GM23338 (cell line): ENCODE measurements around the gene AP1G1. TPM values are rescaled to one million over a fixed set of nuclear protein-coding genes. Genes with fewer than 3 reads are reported as not detected.

Experiments used
- ATAC-seq: fragments of 200-7000 bp; cut with Tn5 transposase; 3 replicates; pipeline ENCODE4 v1.9.1; 2020
- DNase-seq: peaks from one replicate; pipeline ENCODE4 v3.0.0-alpha.2; 2015; ENCODE audit warnings: low spot score
- H2AFZ ChIP-seq: fragments of 200-600 bp; sonication (generic); 2 replicates; pipeline ENCODE4 v1.8.0; 2016; ENCODE audit warnings: antibody characterized with exemption, mild to moderate bottlenecking, moderate library complexity
- H3F3A ChIP-seq: fragments of 200-600 bp; sonication (generic); replicated peaks from 2 replicates; pipeline ENCODE4 v1.8.0; 2017; ENCODE audit warnings: antibody characterized with exemption, mixed run types, low read depth
- H3K27ac ChIP-seq: fragments of 200-600 bp; sonication (generic); 2 replicates; pipeline ENCODE4 v1.6.1; 2016; ENCODE audit warnings: low read depth
- H3K27me3 ChIP-seq: fragments of 200-600 bp; sonication (generic); 2 replicates; pipeline ENCODE4 v1.8.0; 2016; ENCODE audit warnings: mild to moderate bottlenecking, mixed run types, moderate library complexity; ENCODE audit not compliant: insufficient read depth
- H3K36me3 ChIP-seq: fragments of 200-600 bp; sonication (generic); 2 replicates; pipeline ENCODE4 v1.8.0; 2016; ENCODE audit warnings: mild to moderate bottlenecking; ENCODE audit not compliant: insufficient read depth
- H3K4me1 ChIP-seq: fragments of 200-600 bp; sonication (generic); 2 replicates; pipeline ENCODE4 v1.8.0; 2016; ENCODE audit warnings: mild to moderate bottlenecking, moderate library complexity; ENCODE audit not compliant: insufficient read depth
- H3K4me2 ChIP-seq: fragments of 200-600 bp; sonication (generic); 2 replicates; pipeline ENCODE4 v1.7.1; 2017; ENCODE audit warnings: mixed run types
- H3K4me3 ChIP-seq: fragments of 200-600 bp; sonication (generic); 2 replicates; pipeline ENCODE4 v1.6.1; 2016; ENCODE audit warnings: mixed run types
- H3K79me2 ChIP-seq: fragments of 200-600 bp; sonication (generic); replicated peaks from 2 replicates; pipeline ENCODE4 v1.8.0; 2017; ENCODE audit warnings: mild to moderate bottlenecking; ENCODE audit not compliant: insufficient read depth
- H3K9me2 ChIP-seq: fragments of 200-600 bp; sonication (generic); 2 replicates; pipeline ENCODE4 v1.8.0; 2017; ENCODE audit not compliant: insufficient read depth
- H4K20me1 ChIP-seq: fragments of 200-600 bp; sonication (generic); replicated peaks from 2 replicates; pipeline ENCODE4 v1.8.0; 2017; ENCODE audit warnings: mild to moderate bottlenecking; ENCODE audit not compliant: insufficient read depth
- H3K27ac Mint-ChIP-seq: 2 replicates; pipeline ENCODE4 v1.8.0; 2020; ENCODE audit warnings: inconsistent platforms, mild to moderate bottlenecking, moderate library complexity, mixed read lengths
- H3K27me3 Mint-ChIP-seq: 3 replicates; pipeline ENCODE4 v1.8.0; 2022; ENCODE audit warnings: low read depth, mild to moderate bottlenecking, moderate library complexity, mixed read lengths, inconsistent platforms; ENCODE audit not compliant: insufficient read depth, poor library complexity
- H3K36me3 Mint-ChIP-seq: 3 replicates; pipeline ENCODE4 v1.8.0; 2021; ENCODE audit warnings: low read depth, mild to moderate bottlenecking, inconsistent platforms, moderate library complexity, mixed read lengths
- H3K4me1 Mint-ChIP-seq: 3 replicates; pipeline ENCODE4 v1.8.0; 2020; ENCODE audit warnings: mild to moderate bottlenecking, inconsistent platforms, mixed read lengths
- H3K4me3 Mint-ChIP-seq: 3 replicates; pipeline ENCODE4 v1.8.0; 2021; ENCODE audit warnings: moderate library complexity, mild to moderate bottlenecking, inconsistent platforms, mixed read lengths
- H3K9me3 Mint-ChIP-seq: 3 replicates; pipeline ENCODE4 v1.8.0; 2020; ENCODE audit warnings: moderate library complexity, mild to moderate bottlenecking, inconsistent platforms, mixed read lengths
- EZH2 ChIP-seq: fragments of 200-600 bp; sonication (generic); IDR thresholded peaks from one replicate; pipeline ENCODE4 v1.8.0; 2017; ENCODE audit warnings: antibody characterized with exemption, mild to moderate bottlenecking, low read depth; ENCODE audit not compliant: unreplicated experiment
- NANOG ChIP-seq: IDR thresholded peaks from 2 replicates; pipeline ENCODE4 v1.6.1; 2016; ENCODE audit warnings: antibody characterized with exemption, borderline replicate concordance
- POLR2AphosphoS5 ChIP-seq: IDR thresholded peaks from 2 replicates; pipeline ENCODE4 v1.6.1; 2016; ENCODE audit warnings: antibody characterized with exemption, low read depth
- polyA plus RNA-seq: library from polyadenylated mRNA; unstranded; fragments of >200 nt; fragmentation: Nextera tagmentation; extraction: Ambion mirVana; gene quantifications from 2 replicates; pipeline ENCODE4 v1.2.1, GENCODE V29; 2016
- total RNA-seq: library from RNA; depleted of rRNA; stranded (reverse); fragments of >200 nt; shearing (Covaris generic); gene quantifications from 2 replicates; pipeline ENCODE4 v1.2.3, GENCODE V29; 2014
- TF ChIP-seq, protein P1 (sequence below): IDR thresholded peaks from one replicate; pipeline ENCODE4 v1.6.1; 2018; ENCODE audit warnings: antibody characterized with exemption; ENCODE audit not compliant: unreplicated experiment
- TF ChIP-seq, protein P2 (sequence below): fragments of 250-450 bp; sonication (Bioruptor Pico); IDR thresholded peaks from 2 replicates; pipeline ENCODE4 v1.5.0; 2020; ENCODE audit warnings: mild to moderate bottlenecking, moderate library complexity

Gene AP1G1
- total and polyA plus RNA-seq, 2 experiments from 2014 or later, result 16.3 to 73.3 TPM

DNA sequence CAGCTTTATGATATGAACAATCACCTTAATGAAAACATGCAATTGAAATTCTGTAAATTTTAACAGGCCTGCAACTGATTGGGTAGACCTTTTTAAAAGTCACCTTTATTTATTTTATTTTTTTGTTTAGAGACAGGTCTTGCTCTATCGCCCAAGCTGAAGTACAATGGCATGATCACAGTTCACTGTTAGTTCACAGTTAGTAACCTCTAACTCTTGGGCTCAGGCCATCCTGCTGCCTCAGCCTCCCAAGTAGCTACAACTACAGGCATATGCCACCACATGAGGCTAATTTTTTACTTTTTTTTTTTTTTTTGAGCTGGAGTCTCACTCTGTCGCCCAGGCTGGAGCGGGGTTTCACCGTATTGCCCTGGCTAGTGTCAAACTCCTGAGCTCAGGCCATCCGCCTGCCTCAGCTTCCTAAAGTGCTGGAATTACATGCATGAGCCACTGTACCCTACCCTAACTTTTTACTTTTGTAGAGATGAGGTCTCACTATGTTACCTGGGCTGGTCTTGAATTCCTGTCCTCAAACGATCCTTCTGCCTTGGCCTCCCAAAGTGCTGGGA is 28.0 kb downstream of the AP1G1 start (continued):
- TF ChIP-seq, protein P1, sequence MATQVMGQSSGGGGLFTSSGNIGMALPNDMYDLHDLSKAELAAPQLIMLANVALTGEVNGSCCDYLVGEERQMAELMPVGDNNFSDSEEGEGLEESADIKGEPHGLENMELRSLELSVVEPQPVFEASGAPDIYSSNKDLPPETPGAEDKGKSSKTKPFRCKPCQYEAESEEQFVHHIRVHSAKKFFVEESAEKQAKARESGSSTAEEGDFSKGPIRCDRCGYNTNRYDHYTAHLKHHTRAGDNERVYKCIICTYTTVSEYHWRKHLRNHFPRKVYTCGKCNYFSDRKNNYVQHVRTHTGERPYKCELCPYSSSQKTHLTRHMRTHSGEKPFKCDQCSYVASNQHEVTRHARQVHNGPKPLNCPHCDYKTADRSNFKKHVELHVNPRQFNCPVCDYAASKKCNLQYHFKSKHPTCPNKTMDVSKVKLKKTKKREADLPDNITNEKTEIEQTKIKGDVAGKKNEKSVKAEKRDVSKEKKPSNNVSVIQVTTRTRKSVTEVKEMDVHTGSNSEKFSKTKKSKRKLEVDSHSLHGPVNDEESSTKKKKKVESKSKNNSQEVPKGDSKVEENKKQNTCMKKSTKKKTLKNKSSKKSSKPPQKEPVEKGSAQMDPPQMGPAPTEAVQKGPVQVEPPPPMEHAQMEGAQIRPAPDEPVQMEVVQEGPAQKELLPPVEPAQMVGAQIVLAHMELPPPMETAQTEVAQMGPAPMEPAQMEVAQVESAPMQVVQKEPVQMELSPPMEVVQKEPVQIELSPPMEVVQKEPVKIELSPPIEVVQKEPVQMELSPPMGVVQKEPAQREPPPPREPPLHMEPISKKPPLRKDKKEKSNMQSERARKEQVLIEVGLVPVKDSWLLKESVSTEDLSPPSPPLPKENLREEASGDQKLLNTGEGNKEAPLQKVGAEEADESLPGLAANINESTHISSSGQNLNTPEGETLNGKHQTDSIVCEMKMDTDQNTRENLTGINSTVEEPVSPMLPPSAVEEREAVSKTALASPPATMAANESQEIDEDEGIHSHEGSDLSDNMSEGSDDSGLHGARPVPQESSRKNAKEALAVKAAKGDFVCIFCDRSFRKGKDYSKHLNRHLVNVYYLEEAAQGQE, result no peak
- TF ChIP-seq NANOG (no peak), EZH2 (no peak)

DNA sequence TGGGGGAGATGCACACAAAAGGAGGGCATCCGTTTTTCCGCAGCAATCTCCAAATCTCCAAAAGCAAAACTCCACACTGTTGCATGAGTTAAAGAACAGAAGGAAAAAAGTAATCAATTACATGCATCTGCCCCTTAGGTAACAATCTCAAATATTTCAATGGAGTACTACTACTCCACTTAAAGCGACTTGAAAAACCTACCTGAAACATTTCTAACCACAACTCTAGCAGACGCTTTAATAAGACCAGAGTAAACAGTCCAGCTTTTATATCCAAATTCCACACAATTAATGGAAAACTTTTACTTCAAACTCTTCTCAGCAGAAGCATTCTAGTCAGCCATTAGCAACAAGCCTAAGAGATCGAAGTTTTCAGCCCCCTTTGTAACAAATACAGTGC is 29.9 kb downstream of the AP1G1 start:
- Mint-ChIP-seq H3K4me3 (no peak overlapping the region), H3K27ac (no peak overlapping the region), H3K27me3 (peaks cover 2% of the 10 kb centered on the region), H3K9me3 (no peaks in the 10 kb centered on the region), H3K4me1 (no peaks in the 10 kb centered on the region), H3K36me3 (peaks cover 11% of the 10 kb centered on the region; the same call in 2 of the 3 replicates)
- Histone ChIP-seq H3K79me2 (peaks cover 75% of the 10 kb centered on the region), H3F3A (no peaks in the 10 kb centered on the region), H3K36me3 (peaks cover 3% of the 10 kb centered on the region; the same call in 1 of the 2 replicates), H4K20me1 (peaks cover 31% of the 10 kb centered on the region), H3K9me2 (no peaks in the 10 kb centered on the region), H3K27ac (peak overlapping the region; percentile 55; the same call in 1 of the 2 replicates), H2AFZ (no peak overlapping the region), H3K4me1 (no peaks in the 10 kb centered on the region), H3K4me2 (no peak overlapping the region), H3K27me3 (no peaks in the 10 kb centered on the region), H3K4me3 (no peak overlapping the region)
- no peak for TF ChIP-seq POLR2AphosphoS5
- TF ChIP-seq, protein P2, sequence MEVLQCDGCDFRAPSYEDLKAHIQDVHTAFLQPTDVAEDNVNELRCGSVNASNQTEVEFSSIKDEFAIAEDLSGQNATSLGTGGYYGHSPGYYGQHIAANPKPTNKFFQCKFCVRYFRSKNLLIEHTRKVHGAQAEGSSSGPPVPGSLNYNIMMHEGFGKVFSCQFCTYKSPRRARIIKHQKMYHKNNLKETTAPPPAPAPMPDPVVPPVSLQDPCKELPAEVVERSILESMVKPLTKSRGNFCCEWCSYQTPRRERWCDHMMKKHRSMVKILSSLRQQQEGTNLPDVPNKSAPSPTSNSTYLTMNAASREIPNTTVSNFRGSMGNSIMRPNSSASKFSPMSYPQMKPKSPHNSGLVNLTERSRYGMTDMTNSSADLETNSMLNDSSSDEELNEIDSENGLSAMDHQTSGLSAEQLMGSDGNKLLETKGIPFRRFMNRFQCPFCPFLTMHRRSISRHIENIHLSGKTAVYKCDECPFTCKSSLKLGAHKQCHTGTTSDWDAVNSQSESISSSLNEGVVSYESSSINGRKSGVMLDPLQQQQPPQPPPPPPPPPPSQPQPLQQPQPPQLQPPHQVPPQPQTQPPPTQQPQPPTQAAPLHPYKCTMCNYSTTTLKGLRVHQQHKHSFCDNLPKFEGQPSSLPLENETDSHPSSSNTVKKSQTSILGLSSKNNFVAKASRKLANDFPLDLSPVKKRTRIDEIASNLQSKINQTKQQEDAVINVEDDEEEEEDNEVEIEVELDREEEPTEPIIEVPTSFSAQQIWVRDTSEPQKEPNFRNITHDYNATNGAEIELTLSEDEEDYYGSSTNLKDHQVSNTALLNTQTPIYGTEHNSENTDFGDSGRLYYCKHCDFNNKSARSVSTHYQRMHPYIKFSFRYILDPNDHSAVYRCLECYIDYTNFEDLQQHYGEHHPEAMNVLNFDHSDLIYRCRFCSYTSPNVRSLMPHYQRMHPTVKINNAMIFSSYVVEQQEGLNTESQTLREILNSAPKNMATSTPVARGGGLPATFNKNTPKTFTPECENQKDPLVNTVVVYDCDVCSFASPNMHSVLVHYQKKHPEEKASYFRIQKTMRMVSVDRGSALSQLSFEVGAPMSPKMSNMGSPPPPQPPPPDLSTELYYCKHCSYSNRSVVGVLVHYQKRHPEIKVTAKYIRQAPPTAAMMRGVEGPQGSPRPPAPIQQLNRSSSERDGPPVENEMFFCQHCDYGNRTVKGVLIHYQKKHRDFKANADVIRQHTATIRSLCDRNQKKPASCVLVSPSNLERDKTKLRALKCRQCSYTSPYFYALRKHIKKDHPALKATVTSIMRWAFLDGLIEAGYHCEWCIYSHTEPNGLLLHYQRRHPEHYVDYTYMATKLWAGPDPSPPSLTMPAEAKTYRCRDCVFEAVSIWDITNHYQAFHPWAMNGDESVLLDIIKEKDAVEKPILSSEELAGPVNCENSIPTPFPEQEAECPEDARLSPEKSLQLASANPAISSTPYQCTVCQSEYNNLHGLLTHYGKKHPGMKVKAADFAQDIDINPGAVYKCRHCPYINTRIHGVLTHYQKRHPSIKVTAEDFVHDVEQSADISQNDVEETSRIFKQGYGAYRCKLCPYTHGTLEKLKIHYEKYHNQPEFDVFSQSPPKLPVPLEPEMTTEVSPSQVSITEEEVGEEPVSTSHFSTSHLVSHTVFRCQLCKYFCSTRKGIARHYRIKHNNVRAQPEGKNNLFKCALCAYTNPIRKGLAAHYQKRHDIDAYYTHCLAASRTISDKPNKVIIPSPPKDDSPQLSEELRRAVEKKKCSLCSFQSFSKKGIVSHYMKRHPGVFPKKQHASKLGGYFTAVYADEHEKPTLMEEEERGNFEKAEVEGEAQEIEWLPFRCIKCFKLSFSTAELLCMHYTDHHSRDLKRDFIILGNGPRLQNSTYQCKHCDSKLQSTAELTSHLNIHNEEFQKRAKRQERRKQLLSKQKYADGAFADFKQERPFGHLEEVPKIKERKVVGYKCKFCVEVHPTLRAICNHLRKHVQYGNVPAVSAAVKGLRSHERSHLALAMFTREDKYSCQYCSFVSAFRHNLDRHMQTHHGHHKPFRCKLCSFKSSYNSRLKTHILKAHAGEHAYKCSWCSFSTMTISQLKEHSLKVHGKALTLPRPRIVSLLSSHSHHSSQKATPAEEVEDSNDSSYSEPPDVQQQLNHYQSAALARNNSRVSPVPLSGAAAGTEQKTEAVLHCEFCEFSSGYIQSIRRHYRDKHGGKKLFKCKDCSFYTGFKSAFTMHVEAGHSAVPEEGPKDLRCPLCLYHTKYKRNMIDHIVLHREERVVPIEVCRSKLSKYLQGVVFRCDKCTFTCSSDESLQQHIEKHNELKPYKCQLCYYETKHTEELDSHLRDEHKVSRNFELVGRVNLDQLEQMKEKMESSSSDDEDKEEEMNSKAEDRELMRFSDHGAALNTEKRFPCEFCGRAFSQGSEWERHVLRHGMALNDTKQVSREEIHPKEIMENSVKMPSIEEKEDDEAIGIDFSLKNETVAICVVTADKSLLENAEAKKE (CRISPR knock-in tag), result no peak
- no peak for DNase-seq
- ATAC-seq, result no peak
